HFFc6 (cell line): ENCODE data around the gene PLXNB3. TPM values are rescaled to one million over a fixed set of nuclear protein-coding genes. Genes with fewer than 3 reads are reported as not detected.
A peak's percentile ranks its signal among the peaks of the same experiment; 100 is the strongest.

ENCODE experiments used
- DNase-seq: peaks from one replicate; pipeline ENCODE4 v3.0.0-alpha.2; 2018
- H3K27ac Mint-ChIP-seq: 2 replicates; pipeline ENCODE4 v1.8.0; 2020; ENCODE audit warnings: mild to moderate bottlenecking, mixed read lengths
- H3K27me3 Mint-ChIP-seq: 2 replicates; pipeline ENCODE4 v1.8.0; 2021; ENCODE audit warnings: mild to moderate bottlenecking, moderate library complexity, mixed read lengths; ENCODE audit not compliant: insufficient read depth
- H3K36me3 Mint-ChIP-seq: 2 replicates; pipeline ENCODE4 v1.8.0; 2021; ENCODE audit warnings: low read depth, mixed read lengths
- H3K4me1 Mint-ChIP-seq: 2 replicates; pipeline ENCODE4 v1.8.0; 2020; ENCODE audit warnings: low read depth, mixed read lengths
- H3K4me3 Mint-ChIP-seq: 2 replicates; pipeline ENCODE4 v1.8.0; 2020; ENCODE audit warnings: mild to moderate bottlenecking, moderate library complexity, mixed read lengths
- H3K9me3 Mint-ChIP-seq: 2 replicates; pipeline ENCODE4 v1.8.0; 2020; ENCODE audit warnings: mild to moderate bottlenecking, mixed read lengths
- CTCF ChIP-seq: fragments of 200-600 bp; sonication (generic); IDR thresholded peaks from 2 replicates; pipeline ENCODE4 v1.5.0; 2021; ENCODE audit warnings: antibody characterized with exemption, mild to moderate bottlenecking
- total RNA-seq, 6 experiments: library from RNA; stranded (reverse); fragmentation: NEBNext Ultra II Directional; extraction: Animal tissue kit (Norgen Biotek cat#: 25700); gene quantifications; 2 replicates in 1 of 6; 3 replicates in 5 of 6; pipeline ENCODE4 v1.2.3, GENCODE V29; 2021

PLXNB3 gene
- total RNA-seq, 6 experiments from 2014 or later = 13.2 to 33.4 (median 15.8) TPM

- H3K27ac Mint-ChIP-seq = peak overlapping the region; percentile 92
- H3K36me3 Mint-ChIP-seq = no peaks in the 10 kb centered on the region; the same call in 1 of the 2 replicates
- H3K4me1 Mint-ChIP-seq = peaks cover 22% of the 10 kb centered on the region
- no peak for TF ChIP-seq CTCF
- H3K4me3 Mint-ChIP-seq = peak overlapping the region; percentile 92
- H3K27me3 Mint-ChIP-seq = no peaks in the 10 kb centered on the region
- DNase-seq = no peak
- no peaks in the 10 kb centered on the region for H3K9me3 Mint-ChIP-seq
Measured at GRCh38 chrX:153722704-153723350, 41.2 kb upstream of the PLXNB3 start.

- H3K4me3 Mint-ChIP-seq = peak overlapping the region; percentile 92
- DNase-seq = peak; percentile 21
- H3K36me3 Mint-ChIP-seq = no peaks in the 10 kb centered on the region; the same call in 1 of the 2 replicates
- H3K27ac Mint-ChIP-seq = peak overlapping the region; percentile 92
- no peaks in the 10 kb centered on the region for H3K9me3 Mint-ChIP-seq
- TF ChIP-seq CTCF = peak; percentile 66
- no peaks in the 10 kb centered on the region for H3K27me3 Mint-ChIP-seq
- H3K4me1 Mint-ChIP-seq = peaks cover 23% of the 10 kb centered on the region
Measured at GRCh38 chrX:153723351-153724251, 40.4 kb upstream of the PLXNB3 start.

- Mint-ChIP-seq H3K27me3 (no peaks in the 10 kb centered on the region), H3K9me3 (no peaks in the 10 kb centered on the region), H3K4me1 (peaks cover 23% of the 10 kb centered on the region), H3K27ac (peak within 1 kb of the TSS; percentile 92), H3K36me3 (no peaks in the 10 kb centered on the region), H3K4me3 (peak within 1 kb of the TSS; percentile 92)
- peak; percentile 74 for DNase-seq
- no peak for TF ChIP-seq CTCF
Measured at GRCh38 chrX:153724252-153725038, 39.6 kb upstream of the PLXNB3 start, which contains the start of the genes ABCD1 and BCAP31. Gene ABCD1, plus strand, starts transcription at chrX:153724856. Its CDS starts 411 bp downstream, at chrX:153725267. Gene BCAP31, minus strand, starts transcription at chrX:153724387. Its CDS starts 1,143 bp downstream, at chrX:153723244.

- Mint-ChIP-seq H3K9me3 (no peaks in the 10 kb centered on the region), H3K27me3 (no peaks in the 10 kb centered on the region), H3K4me3 (no peak overlapping the region; the same call in 1 of the 2 replicates), H3K36me3 (no peaks in the 10 kb centered on the region), H3K4me1 (peaks cover 23% of the 10 kb centered on the region), H3K27ac (no peak overlapping the region; the same call in 1 of the 2 replicates)
- no peak for DNase-seq
- no peak for TF ChIP-seq CTCF
Measured at GRCh38 chrX:153725039-153725831, 38.8 kb upstream of the PLXNB3 start.
